Hepatocyte (in vitro differentiated cells): ENCODE results near the gene RSPH1.

Source experiments
- CTCF ChIP-seq: fragments of 200-600 bp; sonication (generic); IDR thresholded peaks from 2 replicates; pipeline ENCODE4 v1.5.1; 2016; ENCODE audit warnings: antibody characterized with exemption, mild to moderate bottlenecking; ENCODE audit not compliant: poor library complexity
- EZH2 ChIP-seq: fragments of 200-600 bp; sonication (generic); IDR thresholded peaks from 2 replicates; pipeline ENCODE4 v1.6.1; 2016; ENCODE audit warnings: antibody characterized with exemption, mild to moderate bottlenecking, borderline replicate concordance
- EZH2phosphoT487 ChIP-seq: fragments of 200-600 bp; sonication (generic); IDR thresholded peaks from one replicate; pipeline ENCODE4 v1.6.1; 2018; ENCODE audit warnings: antibody characterized with exemption, mild to moderate bottlenecking, low read depth, moderate library complexity; ENCODE audit not compliant: unreplicated experiment, severe bottlenecking

- TF ChIP-seq CTCF (no peak), EZH2phosphoT487 (no peak), EZH2 (no peak)
These were observed 29.8 kb upstream of the RSPH1 start for GRCh38 chr21:42525676-42526378.
